ENCODE results near the gene SLC9A3. TPM values are rescaled to one million over a fixed set of nuclear protein-coding genes. Genes with fewer than 3 reads are reported as not detected.

Gene SLC9A3
- total RNA-seq, 1 experiment from 2014 or later = 0.85 TPM

- H3K36me3 Mint-ChIP-seq (ENCODE audit: insufficient read depth in 1 of 3, low read depth in 3 of 3) = peaks cover 50 to 88% (median 81%) of the 10 kb centered on the region in 3 experiments
- Histone ChIP-seq H2BK12ac (ENCODE audit: insufficient read length, low read depth, low read length) (no peak overlapping the region), H3K4ac (ENCODE audit: low read depth, low read length) (no peak overlapping the region), H4K91ac (ENCODE audit: insufficient read length, low read depth, low read length) (no peak overlapping the region), H4K5ac (ENCODE audit: insufficient read length, low read depth, low read length) (no peak overlapping the region), H2AK5ac (ENCODE audit: insufficient read length, low read length) (no peak overlapping the region), H3K9me3 (ENCODE audit: control insufficient read depth, low read depth, low read length) (no peaks in the 10 kb centered on the region), H3K23ac (ENCODE audit: insufficient read length, low read depth, low read length) (no peak overlapping the region), H3K18ac (ENCODE audit: insufficient read length, low read depth, low read length) (no peak overlapping the region), H3K23me2 (ENCODE audit: insufficient read length, low read depth, low read length, poor library complexity, severe bottlenecking) (no peaks in the 10 kb centered on the region), H3T11ph (ENCODE audit: low read length) (no peak overlapping the region), H3K4me1 (ENCODE audit: insufficient read depth, low read length) (no peaks in the 10 kb centered on the region; the same call in 1 of the 2 replicates), H3K56ac (ENCODE audit: insufficient read length, low read depth, low read length) (no peak overlapping the region), H2BK15ac (ENCODE audit: low read depth, low read length) (no peak overlapping the region), H2BK20ac (ENCODE audit: low read depth, low read length, poor library complexity, severe bottlenecking) (no peak overlapping the region), H3K79me2 (ENCODE audit: insufficient read depth, low read length) (no peaks in the 10 kb centered on the region), H3K14ac (ENCODE audit: insufficient read depth, low read length) (no peak overlapping the region), H2AFZ (ENCODE audit: low read length) (no peak overlapping the region), H3K27ac (ENCODE audit: insufficient read length, low read depth, low read length) (no peak overlapping the region), H3K4me2 (ENCODE audit: insufficient read depth, insufficient read length, low read length) (no peak overlapping the region), H3K9ac (ENCODE audit: extremely low read depth, insufficient read length, low read length) (no peak overlapping the region), H2BK5ac (ENCODE audit: insufficient read length, low read length) (no peak overlapping the region), H3K27me3 (ENCODE audit: insufficient read depth, low read length) (no peaks in the 10 kb centered on the region), H4K20me1 (ENCODE audit: control insufficient read depth, insufficient read depth, insufficient read length) (no peaks in the 10 kb centered on the region), H4K8ac (replicated peaks; ENCODE audit: insufficient read length, low read depth, low read length) (no peak overlapping the region), H3K79me1 (ENCODE audit: insufficient read depth, low read depth, low read length, poor library complexity, severe bottlenecking) (no peaks in the 10 kb centered on the region), H2BK120ac (ENCODE audit: low read depth, low read length, poor library complexity, severe bottlenecking) (no peak overlapping the region)
- no CpG with 5 or more reads among the region's 11 CpGs for WGBS (ENCODE audit: extremely low coverage, insufficient read length, low lambda C conversion rate)
- DNase-seq = peak; percentile 30
- H3K9me3 Mint-ChIP-seq = peaks cover 10 to 16% of the 10 kb centered on the region in 2 experiments
- peaks cover 13% of the 10 kb centered on the region in 2 experiments for H3K4me1 Mint-ChIP-seq
- H3K27ac Mint-ChIP-seq = peak overlapping the region in 1 of 3 experiments; percentile 26; a peak in 1 of 7 replicates
- H3K27me3 Mint-ChIP-seq (ENCODE audit: low read depth) = no peaks in the 10 kb centered on the region
- H3K4me3 Mint-ChIP-seq = no peak overlapping the region
- TF ChIP-seq CTCF (conservative IDR thresholded peaks at IDR 0.05) = no peak
These were observed 69.3 kb downstream of the SLC9A3 start for GRCh38 chr5:454936-455335.

Data from H9 (cell line).